ENCODE results near the gene RNU2-63P. TPM values are rescaled to one million over a fixed set of nuclear protein-coding genes. Genes with fewer than 3 reads are reported as not detected.

Gene RNU2-63P
- polyA plus RNA-seq, 1 experiment, result not detected

- no peak overlapping the region for H3K27ac ChIP-seq (ENCODE audit: low read depth, low read length)
- TF ChIP-seq, protein P1, sequence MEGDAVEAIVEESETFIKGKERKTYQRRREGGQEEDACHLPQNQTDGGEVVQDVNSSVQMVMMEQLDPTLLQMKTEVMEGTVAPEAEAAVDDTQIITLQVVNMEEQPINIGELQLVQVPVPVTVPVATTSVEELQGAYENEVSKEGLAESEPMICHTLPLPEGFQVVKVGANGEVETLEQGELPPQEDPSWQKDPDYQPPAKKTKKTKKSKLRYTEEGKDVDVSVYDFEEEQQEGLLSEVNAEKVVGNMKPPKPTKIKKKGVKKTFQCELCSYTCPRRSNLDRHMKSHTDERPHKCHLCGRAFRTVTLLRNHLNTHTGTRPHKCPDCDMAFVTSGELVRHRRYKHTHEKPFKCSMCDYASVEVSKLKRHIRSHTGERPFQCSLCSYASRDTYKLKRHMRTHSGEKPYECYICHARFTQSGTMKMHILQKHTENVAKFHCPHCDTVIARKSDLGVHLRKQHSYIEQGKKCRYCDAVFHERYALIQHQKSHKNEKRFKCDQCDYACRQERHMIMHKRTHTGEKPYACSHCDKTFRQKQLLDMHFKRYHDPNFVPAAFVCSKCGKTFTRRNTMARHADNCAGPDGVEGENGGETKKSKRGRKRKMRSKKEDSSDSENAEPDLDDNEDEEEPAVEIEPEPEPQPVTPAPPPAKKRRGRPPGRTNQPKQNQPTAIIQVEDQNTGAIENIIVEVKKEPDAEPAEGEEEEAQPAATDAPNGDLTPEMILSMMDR (IDR thresholded peaks at IDR 0.05; ENCODE audit: low read depth, low read length), result no peak
- DNase-seq (ENCODE audit: low read depth, low spot score), result no peak
- ChIA-PET POLR2A (interaction anchor here (0.6 kb wide), 1 partner anchor 31 kb away, joined by 4 read pairs; no protein-coding TSS in a partner anchor), CTCF (no interaction called here)
- H3K4me3 ChIP-seq (ENCODE audit: low read depth, low read length), result no peak overlapping the region
- H3K27me3 ChIP-seq (ENCODE audit: control insufficient read depth, insufficient read depth, low read length), result no peaks in the 10 kb centered on the region
- H3K9me3 ChIP-seq (ENCODE audit: control insufficient read depth, insufficient read depth, low read length), result no peaks in the 10 kb centered on the region
Measured at GRCh38 chr2:88028931-88029330, 12.6 kb upstream of the RNU2-63P start.

DNA sequence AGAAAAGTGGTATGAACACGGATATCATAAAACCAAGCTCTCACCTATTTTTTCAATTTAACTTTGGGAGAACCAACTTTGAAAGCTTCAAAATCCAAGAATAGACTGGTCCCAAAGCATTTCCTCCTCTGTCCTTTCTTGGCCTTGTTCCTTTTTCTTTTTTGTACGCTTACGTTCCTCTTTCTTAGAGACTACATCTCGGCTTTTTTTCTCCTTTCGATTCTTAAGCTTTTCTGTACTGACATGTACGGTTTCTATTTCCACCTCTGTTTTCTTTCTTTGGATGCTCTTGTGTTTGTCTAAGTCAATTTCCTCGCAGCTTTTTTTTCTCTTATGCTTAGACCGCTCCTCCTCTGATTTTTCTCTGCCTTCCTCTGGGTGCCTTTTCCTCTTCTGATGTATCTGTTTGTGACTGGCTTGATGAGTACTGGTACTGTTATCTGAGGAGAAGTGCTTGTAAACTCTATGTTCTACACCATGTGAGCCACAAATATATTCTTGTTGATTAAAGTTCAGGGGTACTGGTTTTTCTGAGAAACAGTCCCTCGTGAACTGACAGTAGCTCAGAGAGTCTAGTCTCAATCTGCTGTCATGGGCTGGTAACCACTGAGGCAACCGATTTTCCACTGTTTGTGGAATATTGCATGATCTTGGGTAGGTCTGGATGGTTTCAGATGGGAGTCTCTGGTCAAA is 11.5 kb upstream of the RNU2-63P start:
- POLR2A ChIA-PET, result no interaction called here

GRCh38 chr2:88024509-88024908 is 8.2 kb upstream of the RNU2-63P start:
- no peak for DNase-seq (ENCODE audit: low read depth, low spot score)
- POLR2A ChIA-PET, result interaction anchor here (0.7 kb wide), 1 partner anchor 550 kb away, joined by 6 read pairs; no protein-coding TSS in a partner anchor
- H3K27ac ChIP-seq (ENCODE audit: low read depth, low read length), result no peak overlapping the region
- H3K27me3 ChIP-seq (ENCODE audit: control insufficient read depth, insufficient read depth, low read length), result no peaks in the 10 kb centered on the region
- CTCF ChIA-PET, result interaction anchor here (1.3 kb wide), 1 partner anchor 36 kb away, joined by 3 read pairs; no protein-coding TSS in a partner anchor
- H3K4me3 ChIP-seq (ENCODE audit: low read depth, low read length), result no peak overlapping the region
- TF ChIP-seq, protein P1 (IDR thresholded peaks at IDR 0.05; ENCODE audit: low read depth, low read length), result no peak
- no peaks in the 10 kb centered on the region for H3K9me3 ChIP-seq (ENCODE audit: control insufficient read depth, insufficient read depth, low read length)

More for the DNA sequence above, 11.5 kb upstream of the RNU2-63P start:
- Histone ChIP-seq H3K9me3 (ENCODE audit: control insufficient read depth, insufficient read depth, low read length) (no peaks in the 10 kb centered on the region), H3K27ac (ENCODE audit: low read depth, low read length) (no peak overlapping the region), H3K4me3 (ENCODE audit: low read depth, low read length) (no peak overlapping the region), H3K27me3 (ENCODE audit: control insufficient read depth, insufficient read depth, low read length) (no peaks in the 10 kb centered on the region)
- CTCF ChIA-PET, result interaction anchor here (1.0 kb wide), 1 partner anchor 32 kb away, joined by 5 read pairs; no protein-coding TSS in a partner anchor
- DNase-seq (ENCODE audit: low read depth, low spot score), result no peak
- TF ChIP-seq, protein P1 (IDR thresholded peaks at IDR 0.05; ENCODE audit: low read depth, low read length), result no peak

- ChIA-PET CTCF (no interaction called here), POLR2A (no interaction called here)
- Histone ChIP-seq H3K4me3 (ENCODE audit: low read depth, low read length) (no peak overlapping the region), H3K9me3 (ENCODE audit: control insufficient read depth, insufficient read depth, low read length) (peaks cover 5% of the 10 kb centered on the region), H3K27ac (ENCODE audit: low read depth, low read length) (no peak overlapping the region), H3K27me3 (ENCODE audit: control insufficient read depth, insufficient read depth, low read length) (no peaks in the 10 kb centered on the region)
- TF ChIP-seq, protein P1 (IDR thresholded peaks at IDR 0.05; ENCODE audit: low read depth, low read length), result no peak
- DNase-seq (ENCODE audit: low read depth, low spot score), result no peak
Measured at GRCh38 chr2:88022669-88022921, 6.2 kb upstream of the RNU2-63P start.

DNA sequence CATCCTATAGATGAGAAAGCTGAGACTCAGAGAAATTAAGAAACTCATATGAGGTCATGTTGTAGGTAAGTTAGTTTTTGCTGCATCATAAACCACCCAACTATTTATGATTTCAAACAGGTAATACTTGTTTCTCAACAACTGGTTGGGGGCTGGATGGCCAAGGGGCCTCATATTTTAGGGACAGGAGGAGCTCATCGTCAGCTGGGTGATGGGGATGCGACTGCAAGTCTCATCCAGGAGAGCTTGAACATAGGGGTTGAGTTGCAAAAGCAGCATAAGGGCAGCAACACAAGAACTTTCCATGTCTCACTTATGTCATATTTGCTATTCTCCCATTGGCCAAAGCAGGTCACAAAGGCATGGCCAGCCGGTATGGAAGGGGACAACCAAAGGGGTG is 3.6 kb upstream of the RNU2-63P start:
- ChIA-PET CTCF (interaction anchor here (2.2 kb wide), 1 partner anchor 41 kb away, joined by 8 read pairs; no protein-coding TSS in a partner anchor), POLR2A (no interaction called here)
- Histone ChIP-seq H3K27me3 (ENCODE audit: control insufficient read depth, insufficient read depth, low read length) (no peaks in the 10 kb centered on the region), H3K9me3 (ENCODE audit: control insufficient read depth, insufficient read depth, low read length) (peaks cover 5% of the 10 kb centered on the region), H3K27ac (ENCODE audit: low read depth, low read length) (no peak overlapping the region), H3K4me3 (ENCODE audit: low read depth, low read length) (no peak overlapping the region)
- no peak for DNase-seq (ENCODE audit: low read depth, low spot score)
- TF ChIP-seq, protein P1 (IDR thresholded peaks at IDR 0.05; ENCODE audit: low read depth, low read length), result no peak
